B cell (primary cell): ENCODE measurements around the gene ADAMTS17. TPM values are rescaled to one million over a fixed set of nuclear protein-coding genes. Genes with fewer than 3 reads are reported as not detected.

ENCODE experiments used
- ATAC-seq: fragments of 200-7000 bp; cut with Tn5 transposase; one replicate; pipeline ENCODE4 v1.10.0; 2021; ENCODE audit warnings: low read depth, mild to moderate bottlenecking, moderate number of reproducible peaks, moderate library complexity
- CTCF ChIA-PET: fragments of 350-600 bp; sonication (Branson Sonifier 250); formaldehyde crosslinking; loops from one replicate; lab custom pipeline; 2021; ENCODE audit warnings: antibody characterized with exemption, inconsistent platforms; lab: Charles Lee
- POLR2A ChIA-PET: fragments of 350-600 bp; sonication (Branson Sonifier 250); formaldehyde crosslinking; loops from one replicate; lab custom pipeline; 2021; ENCODE audit warnings: antibody characterized with exemption; lab: Charles Lee
- DNase-seq: peaks from one replicate; pipeline ENCODE4 v3.0.0; 2013
- H2AFZ ChIP-seq: 2 replicates; pipeline ENCODE4 v1.6.1; 2012; ENCODE audit warnings: mild to moderate bottlenecking, low read depth, low read length; ENCODE audit not compliant: insufficient read depth, poor library complexity, severe bottlenecking
- H3K27ac ChIP-seq, 2 donors: 1 replicate in 1 of 2; 2 replicates in 1 of 2; pipeline ENCODE4 v1.5.1; 2012 to 2013; ENCODE audit warnings: low read length in 2 of 2, mild to moderate bottlenecking in 2 of 2, moderate library complexity in 1 of 2
- H3K27me3 ChIP-seq, 4 experiments: fragments of 200-600 bp in 1 of 4; sonication (generic) in 1 of 4; replicated peaks in 1 of 4; 1 replicate in 2 of 4; 2 replicates in 2 of 4; pipeline versions ENCODE4 v1.6.1 to v1.7.0; 2013 to 2016; ENCODE audit warnings: low read length in 3 of 4, mild to moderate bottlenecking in 2 of 4, mixed read lengths in 1 of 4, moderate library complexity in 1 of 4; ENCODE audit not compliant: insufficient read depth in 4 of 4, control insufficient read depth in 3 of 4; ENCODE audit errors: control extremely low read depth in 1 of 4
- H3K36me3 ChIP-seq, 2 experiments: replicated peaks in 1 of 2; 1 replicate in 1 of 2; 2 replicates in 1 of 2; pipeline versions ENCODE4 v1.6.1 to v1.7.1; 2013; ENCODE audit warnings: low read length in 1 of 2; ENCODE audit not compliant: insufficient read depth in 2 of 2, control insufficient read depth in 1 of 2; ENCODE audit errors: control extremely low read depth in 1 of 2, extremely low read depth in 1 of 2
- H3K4me1 ChIP-seq, 2 donors: fragments of 200-600 bp in 1 of 2; sonication (generic) in 1 of 2; 1 replicate in 1 of 2; 2 replicates in 1 of 2; pipeline versions ENCODE4 v1.5.1 to v1.6.1; 2013 to 2017; ENCODE audit warnings: low read length in 2 of 2; ENCODE audit not compliant: control insufficient read depth in 2 of 2, insufficient read depth in 2 of 2
- H3K4me2 ChIP-seq: replicated peaks from 2 replicates; pipeline ENCODE3; 2012; ENCODE audit warnings: mild to moderate bottlenecking, low read depth, low read length; ENCODE audit not compliant: poor library complexity, severe bottlenecking
- H3K4me3 ChIP-seq, 5 experiments: fragments of 200-600 bp in 1 of 5; sonication (generic) in 1 of 5; 1 replicate in 3 of 5; 2 replicates in 2 of 5; pipeline versions ENCODE4 v1.5.1 to v1.7.0; 2011 to 2016; ENCODE audit warnings: low read length in 4 of 5, mild to moderate bottlenecking in 4 of 5, low read depth in 2 of 5, control low read depth in 1 of 5, moderate library complexity in 1 of 5; ENCODE audit not compliant: insufficient read depth in 1 of 5; ENCODE audit errors: control extremely low read depth in 1 of 5, extremely low read depth in 1 of 5
- H3K79me2 ChIP-seq: fragments of 200-600 bp; sonication (generic); one replicate; pipeline ENCODE4 v1.6.0; 2016; ENCODE audit warnings: low read length; ENCODE audit not compliant: control insufficient read depth, insufficient read depth
- H3K9ac ChIP-seq: fragments of 200-600 bp; sonication (generic); 2 replicates; pipeline ENCODE4 v1.6.1; 2017; ENCODE audit warnings: mild to moderate bottlenecking, low read length, moderate library complexity
- H3K9me3 ChIP-seq, 3 donors: one replicate each; pipeline versions ENCODE4 v1.6.1 to v1.7.1; 2013; ENCODE audit warnings: low read length in 2 of 3; ENCODE audit not compliant: control insufficient read depth in 2 of 3, insufficient read depth in 1 of 3; ENCODE audit errors: control extremely low read depth in 1 of 3
- H4K20me1 ChIP-seq: 2 replicates; pipeline ENCODE4 v1.6.0; 2012; ENCODE audit warnings: mild to moderate bottlenecking, low read length; ENCODE audit not compliant: insufficient read depth, control insufficient read depth, poor library complexity, severe bottlenecking
- H3K27ac Mint-ChIP-seq: one replicate; pipeline ENCODE4 v1.8.0; 2021; ENCODE audit warnings: mixed read lengths
- H3K27me3 Mint-ChIP-seq: one replicate; pipeline ENCODE4 v1.8.0; 2021; ENCODE audit warnings: mixed read lengths
- H3K4me1 Mint-ChIP-seq: one replicate; pipeline ENCODE4 v1.8.0; 2021; ENCODE audit warnings: mixed read lengths
- H3K4me3 Mint-ChIP-seq: one replicate; pipeline ENCODE4 v1.8.0; 2021; ENCODE audit warnings: mixed read lengths
- H3K9me3 Mint-ChIP-seq: one replicate; pipeline ENCODE4 v1.8.0; 2022; ENCODE audit warnings: mixed read lengths; ENCODE audit not compliant: insufficient read depth
- EZH2 ChIP-seq: IDR thresholded peaks from 2 replicates; pipeline ENCODE4 v1.6.1; 2012; ENCODE audit warnings: borderline replicate concordance, low read depth, mild to moderate bottlenecking, moderate library complexity, low read length; ENCODE audit not compliant: insufficient read depth, poor library complexity, severe bottlenecking
- WGBS: methylation state at CpG from one replicate; pipeline ENCODE4 v1.1.5; 2013; ENCODE audit warnings: missing lambda C conversion rate; ENCODE audit not compliant: insufficient coverage; 5-methylcytosine and 5-hydroxymethylcytosine counted together
- intact Hi-C: fragments of 100-400 bp; cut with micrococcal nuclease; formaldehyde crosslinking; loops from one replicate; pipeline ENCODE4 v1.10.0; 2022
- polyA plus RNA-seq: library from polyadenylated mRNA; depleted of rRNA; stranded (reverse); fragments of >200 nt; gene quantifications from 2 replicates; pipeline ENCODE4 v1.2.3, GENCODE V29; 2012
- total RNA-seq, 2 donors: library from RNA; stranded (reverse); fragments of 120-200 nt in 1 of 2; gene quantifications; 1 replicate in 1 of 2; 2 replicates in 1 of 2; pipeline versions ENCODE4 v1.2.3 to v1.2.4, GENCODE V29; 2013 to 2022
- TF ChIP-seq, protein P1 (sequence below): fragments of 200-600 bp; IDR thresholded peaks from one replicate; pipeline ENCODE4 v1.8.0; 2022; ENCODE audit warnings: antibody characterized with exemption, mild to moderate bottlenecking

Gene ADAMTS17
- total and polyA plus RNA-seq, 2 donors (not counting 1 experiment from before 2014, with no cell fraction given): 0.10 TPM; not detected in 1

DNA sequence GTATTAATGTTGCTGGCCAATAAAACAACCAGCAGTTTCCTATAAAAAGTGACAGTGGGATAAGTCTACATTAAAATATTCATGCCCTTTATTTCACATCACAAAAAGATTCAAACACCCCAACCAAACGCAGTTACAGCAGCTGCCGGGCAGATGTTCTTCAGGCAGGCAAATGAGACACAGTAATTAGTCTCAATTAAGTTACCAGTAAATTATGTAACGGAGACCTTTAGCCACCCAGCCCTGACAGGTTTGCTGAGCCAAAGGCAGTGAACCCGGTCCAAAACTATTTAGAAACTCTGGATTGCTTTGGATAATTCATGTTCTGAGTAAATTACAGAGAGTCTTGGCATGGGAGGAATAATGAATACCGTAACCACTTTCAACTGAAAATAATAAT is 319.4 kb downstream of the ADAMTS17 start:
- Histone ChIP-seq H2AFZ (no peak overlapping the region), H3K36me3 (no peaks in the 10 kb centered on the region), H3K4me2 (no peak overlapping the region), H3K4me3 (no peak overlapping the region), H3K27ac (no peak overlapping the region), H4K20me1 (no peaks in the 10 kb centered on the region), H3K79me2 (no peaks in the 10 kb centered on the region), H3K9ac (no peak overlapping the region), H3K4me1 (no peaks in the 10 kb centered on the region), H3K9me3 (peaks cover 0 to under 1% (median 0%) of the 10 kb centered on the region in 3 donors), H3K27me3 (no peaks in the 10 kb centered on the region)
- WGBS: 78% methylated on average over 1 of the region's 5 CpGs
- POLR2A ChIA-PET: no interaction called here
- no peak overlapping the region for H3K4me3 Mint-ChIP-seq
- no peak overlapping the region for H3K27ac Mint-ChIP-seq
- peaks cover 5% of the 10 kb centered on the region for H3K27me3 Mint-ChIP-seq
- TF ChIP-seq, protein P1, sequence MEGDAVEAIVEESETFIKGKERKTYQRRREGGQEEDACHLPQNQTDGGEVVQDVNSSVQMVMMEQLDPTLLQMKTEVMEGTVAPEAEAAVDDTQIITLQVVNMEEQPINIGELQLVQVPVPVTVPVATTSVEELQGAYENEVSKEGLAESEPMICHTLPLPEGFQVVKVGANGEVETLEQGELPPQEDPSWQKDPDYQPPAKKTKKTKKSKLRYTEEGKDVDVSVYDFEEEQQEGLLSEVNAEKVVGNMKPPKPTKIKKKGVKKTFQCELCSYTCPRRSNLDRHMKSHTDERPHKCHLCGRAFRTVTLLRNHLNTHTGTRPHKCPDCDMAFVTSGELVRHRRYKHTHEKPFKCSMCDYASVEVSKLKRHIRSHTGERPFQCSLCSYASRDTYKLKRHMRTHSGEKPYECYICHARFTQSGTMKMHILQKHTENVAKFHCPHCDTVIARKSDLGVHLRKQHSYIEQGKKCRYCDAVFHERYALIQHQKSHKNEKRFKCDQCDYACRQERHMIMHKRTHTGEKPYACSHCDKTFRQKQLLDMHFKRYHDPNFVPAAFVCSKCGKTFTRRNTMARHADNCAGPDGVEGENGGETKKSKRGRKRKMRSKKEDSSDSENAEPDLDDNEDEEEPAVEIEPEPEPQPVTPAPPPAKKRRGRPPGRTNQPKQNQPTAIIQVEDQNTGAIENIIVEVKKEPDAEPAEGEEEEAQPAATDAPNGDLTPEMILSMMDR: no peak
- no peak for TF ChIP-seq EZH2
- ATAC-seq (no peak), DNase-seq (no peak)
- intact Hi-C loops: no loop called here
- CTCF ChIA-PET: no interaction called here
- peaks cover 1% of the 10 kb centered on the region for H3K9me3 Mint-ChIP-seq
- H3K4me1 Mint-ChIP-seq: no peaks in the 10 kb centered on the region

DNA sequence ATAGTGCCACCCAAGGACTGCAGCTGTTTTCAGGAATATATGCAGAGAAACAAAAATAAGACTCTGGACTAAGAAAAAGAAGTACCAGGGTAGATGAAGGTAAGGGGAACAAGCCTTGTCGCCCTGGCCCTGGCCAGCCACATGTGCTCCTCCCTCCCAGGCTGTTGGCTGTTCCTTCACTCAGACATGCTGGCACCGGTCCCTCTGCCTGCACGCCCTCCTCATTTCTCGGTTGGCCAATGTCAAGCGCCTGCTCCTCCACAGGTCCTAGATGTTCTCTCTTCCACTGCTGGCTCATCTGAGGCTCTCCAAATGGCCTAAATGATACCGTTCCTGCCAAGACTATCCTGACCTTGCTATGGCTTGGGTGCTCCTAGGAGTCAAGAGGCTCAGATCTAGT is 320.1 kb downstream of the ADAMTS17 start:
- Histone ChIP-seq H2AFZ (no peak overlapping the region), H3K79me2 (no peaks in the 10 kb centered on the region), H3K27me3 (no peaks in the 10 kb centered on the region), H3K4me1 (no peaks in the 10 kb centered on the region), H3K9me3 (peaks cover 0 to 8% (median 0%) of the 10 kb centered on the region in 3 donors), H4K20me1 (no peaks in the 10 kb centered on the region), H3K36me3 (no peaks in the 10 kb centered on the region), H3K4me2 (no peak overlapping the region), H3K4me3 (no peak overlapping the region), H3K9ac (no peak overlapping the region), H3K27ac (no peak overlapping the region)
- H3K4me1 Mint-ChIP-seq: no peaks in the 10 kb centered on the region
- ChIA-PET CTCF (no interaction called here), POLR2A (no interaction called here)
- H3K27ac Mint-ChIP-seq: no peak overlapping the region
- intact Hi-C loops: no loop called here
- DNase-seq: no peak
- no peak for TF ChIP-seq EZH2
- TF ChIP-seq, protein P1: no peak
- H3K27me3 Mint-ChIP-seq: peaks cover 5% of the 10 kb centered on the region
- H3K4me3 Mint-ChIP-seq: no peak overlapping the region
- H3K9me3 Mint-ChIP-seq: no peaks in the 10 kb centered on the region
- 81% methylated on average over 6 of the region's 6 CpGs for WGBS
- ATAC-seq: no peak
